Large intestine (tissue), 3 donors: ENCODE results near the gene ADGRG3. TPM values are rescaled to one million over a fixed set of nuclear protein-coding genes. Genes with fewer than 3 reads are reported as not detected.

Experiments
- DNase-seq, 2 donors: peaks; one replicate each; pipeline versions ENCODE4 v3.0.0 to v3.0.0-alpha.2; 2013
- H3K27ac ChIP-seq: one replicate; pipeline ENCODE4 v1.5.1; 2013; ENCODE audit warnings: low read length
- H3K27me3 ChIP-seq: 2 replicates; pipeline ENCODE4 v1.6.1; 2013; ENCODE audit warnings: low read length; ENCODE audit not compliant: control insufficient read depth, insufficient read depth
- H3K36me3 ChIP-seq: 2 replicates; pipeline ENCODE4 v1.6.1; 2013; ENCODE audit warnings: low read length; ENCODE audit not compliant: control insufficient read depth, insufficient read depth
- H3K4me1 ChIP-seq: one replicate; pipeline ENCODE4 v1.6.1; 2013; ENCODE audit warnings: low read length; ENCODE audit not compliant: control insufficient read depth, insufficient read depth
- H3K4me3 ChIP-seq: one replicate; pipeline ENCODE4 v1.5.1; 2013; ENCODE audit warnings: low read length
- H3K9me3 ChIP-seq: one replicate; pipeline ENCODE4 v1.6.1; 2013; ENCODE audit warnings: mild to moderate bottlenecking, low read depth, low read length, moderate library complexity; ENCODE audit not compliant: control insufficient read depth
- WGBS: methylation state at CpG from one replicate; pipeline ENCODE4 v1.1.5; 2013; ENCODE audit warnings: low lambda C conversion rate; ENCODE audit not compliant: insufficient coverage; 5-methylcytosine and 5-hydroxymethylcytosine counted together
- polyA plus RNA-seq: library from polyadenylated mRNA; unstranded; fragments of 120-200 nt; gene quantifications from one replicate; pipeline ENCODE4 v1.2.1, GENCODE V29; 2013

Gene ADGRG3
- polyA plus RNA-seq, 1 donor: 1.7 TPM

- WGBS: 100% methylated on average over 1 of the region's 10 CpGs
- H3K9me3 ChIP-seq: no peaks in the 10 kb centered on the region
- H3K27me3 ChIP-seq: no peaks in the 10 kb centered on the region
- no peak overlapping the region for H3K4me3 ChIP-seq
- H3K36me3 ChIP-seq: peaks cover 52% of the 10 kb centered on the region
- no peak for DNase-seq
- peaks cover 14% of the 10 kb centered on the region for H3K4me1 ChIP-seq
- no peak overlapping the region for H3K27ac ChIP-seq
Observed at GRCh38 chr16:57647136-57647875, 20.8 kb upstream of the ADGRG3 start.

- Histone ChIP-seq H3K4me1 (peaks cover 11% of the 10 kb centered on the region), H3K9me3 (no peaks in the 10 kb centered on the region), H3K27ac (no peak overlapping the region), H3K27me3 (no peaks in the 10 kb centered on the region), H3K4me3 (no peak overlapping the region), H3K36me3 (peaks cover 58% of the 10 kb centered on the region)
- DNase-seq: no peak
- WGBS: no CpG with 5 or more reads among the region's 5 CpGs
Observed at GRCh38 chr16:57648125-57648524, 20.0 kb upstream of the ADGRG3 start.

GRCh38 chr16:57648581-57649442 lies 19.3 kb upstream of the ADGRG3 start:
- Histone ChIP-seq H3K4me1 (peaks cover 6% of the 10 kb centered on the region), H3K27ac (no peak overlapping the region), H3K9me3 (no peaks in the 10 kb centered on the region), H3K4me3 (no peak overlapping the region), H3K27me3 (no peaks in the 10 kb centered on the region), H3K36me3 (peaks cover 62% of the 10 kb centered on the region)
- WGBS: no CpG with 5 or more reads among the region's 18 CpGs
- peak; percentile 49 to 73 for DNase-seq

GRCh38 chr16:57649443-57649751 lies 18.7 kb upstream of the ADGRG3 start:
- Histone ChIP-seq H3K4me3 (no peak overlapping the region), H3K9me3 (no peaks in the 10 kb centered on the region), H3K4me1 (peaks cover under 1% of the 10 kb centered on the region), H3K27me3 (no peaks in the 10 kb centered on the region), H3K27ac (no peak overlapping the region), H3K36me3 (peaks cover 64% of the 10 kb centered on the region)
- DNase-seq: no peak
- WGBS: no CpG with 5 or more reads among the region's 6 CpGs

GRCh38 chr16:57649846-57650245 lies 18.3 kb upstream of the ADGRG3 start:
- Histone ChIP-seq H3K4me1 (no peaks in the 10 kb centered on the region), H3K27me3 (no peaks in the 10 kb centered on the region), H3K36me3 (peaks cover 63% of the 10 kb centered on the region), H3K4me3 (no peak overlapping the region), H3K9me3 (no peaks in the 10 kb centered on the region), H3K27ac (no peak overlapping the region)
- no peak for DNase-seq
- WGBS: 100% methylated on average over 1 of the region's 7 CpGs

- DNase-seq: no peak
- WGBS: no CpG with 5 or more reads among the region's 10 CpGs
- Histone ChIP-seq H3K4me1 (no peaks in the 10 kb centered on the region), H3K9me3 (no peaks in the 10 kb centered on the region), H3K27me3 (no peaks in the 10 kb centered on the region), H3K27ac (no peak overlapping the region), H3K36me3 (peaks cover 80% of the 10 kb centered on the region), H3K4me3 (no peak overlapping the region)
Observed at GRCh38 chr16:57651344-57652333, 16.5 kb upstream of the ADGRG3 start.

GRCh38 chr16:57652695-57653471 lies 15.2 kb upstream of the ADGRG3 start:
- Histone ChIP-seq H3K9me3 (no peaks in the 10 kb centered on the region), H3K4me3 (no peak overlapping the region), H3K4me1 (no peaks in the 10 kb centered on the region), H3K36me3 (peaks cover 85% of the 10 kb centered on the region), H3K27ac (no peak overlapping the region), H3K27me3 (no peaks in the 10 kb centered on the region)
- DNase-seq: no peak
- no CpG with 5 or more reads among the region's 23 CpGs for WGBS

- WGBS: no CpG with 5 or more reads among the region's 16 CpGs
- no peak for DNase-seq
- peaks cover 87% of the 10 kb centered on the region for H3K36me3 ChIP-seq
- H3K27me3 ChIP-seq: no peaks in the 10 kb centered on the region
- no peaks in the 10 kb centered on the region for H3K9me3 ChIP-seq
- no peak overlapping the region for H3K4me3 ChIP-seq
- H3K27ac ChIP-seq: no peak overlapping the region
- no peaks in the 10 kb centered on the region for H3K4me1 ChIP-seq
Observed at GRCh38 chr16:57653936-57654335, 14.2 kb upstream of the ADGRG3 start.

GRCh38 chr16:57656342-57656955 lies 11.7 kb upstream of the ADGRG3 start:
- no peaks in the 10 kb centered on the region for H3K27me3 ChIP-seq
- peaks cover 90% of the 10 kb centered on the region for H3K36me3 ChIP-seq
- WGBS: 96% methylated on average over 5 of the region's 11 CpGs
- no peaks in the 10 kb centered on the region for H3K4me1 ChIP-seq
- no peak overlapping the region for H3K4me3 ChIP-seq
- no peak overlapping the region for H3K27ac ChIP-seq
- H3K9me3 ChIP-seq: no peaks in the 10 kb centered on the region
- DNase-seq: no peak
